Thoracic aorta (tissue), 2 donors: Measurements from ENCODE around the gene MAN1C1. TPM values are rescaled to one million over a fixed set of nuclear protein-coding genes. Genes with fewer than 3 reads are reported as not detected.

ENCODE experiments used
- ATAC-seq: fragments of 150-250 bp; one replicate; pipeline ENCODE4 v1.8.0; 2017; ENCODE audit warnings: low read depth; ENCODE audit not compliant: insufficient number of reproducible peaks, low FRiP score
- DNase-seq: peaks from one replicate; pipeline ENCODE4 v3.0.0-alpha.2; 2020; ENCODE audit warnings: low spot score
- H3K27ac ChIP-seq, 2 donors: fragments of 200-600 bp; sonication (generic); 1 replicate in 1 of 2; 2 replicates in 1 of 2; pipeline ENCODE4 v1.5.1; 2016; ENCODE audit warnings: mild to moderate bottlenecking in 2 of 2, moderate library complexity in 2 of 2
- H3K27me3 ChIP-seq: fragments of 200-600 bp; sonication (generic); replicated peaks from 2 replicates; pipeline ENCODE4 v1.6.0; 2016; ENCODE audit warnings: mild to moderate bottlenecking; ENCODE audit not compliant: insufficient read depth
- H3K36me3 ChIP-seq: fragments of 200-600 bp; sonication (generic); one replicate; pipeline ENCODE4 v1.5.1; 2016
- H3K4me1 ChIP-seq, 2 donors: fragments of 200-600 bp; sonication (generic); 1 replicate in 1 of 2; 2 replicates in 1 of 2; pipeline versions ENCODE4 v1.5.1 to v1.6.0; 2016; ENCODE audit warnings: low read depth in 2 of 2, mild to moderate bottlenecking in 1 of 2; ENCODE audit not compliant: control insufficient read depth in 1 of 2
- H3K4me3 ChIP-seq: fragments of 200-600 bp; sonication (generic); 2 replicates; pipeline ENCODE4 v1.5.1; 2016; ENCODE audit warnings: mild to moderate bottlenecking
- H3K9me3 ChIP-seq: fragments of 200-600 bp; sonication (generic); 2 replicates; pipeline ENCODE4 v1.5.1; 2016
- total RNA-seq, 2 donors: library from RNA; depleted of rRNA; stranded (reverse); fragments of >200 nt; gene quantifications; one replicate each; pipeline versions ENCODE4 v1.1.0 to v1.2.3, GENCODE V29; 2016
- TF ChIP-seq, protein P1 (sequence below): fragments of 200-600 bp; sonication (generic); IDR thresholded peaks from one replicate; pipeline ENCODE4 v1.5.1; 2019; ENCODE audit warnings: antibody characterized with exemption

Gene MAN1C1
- total RNA-seq, 2 donors from 2014 or later, result 21.0 to 26.0 TPM

DNA sequence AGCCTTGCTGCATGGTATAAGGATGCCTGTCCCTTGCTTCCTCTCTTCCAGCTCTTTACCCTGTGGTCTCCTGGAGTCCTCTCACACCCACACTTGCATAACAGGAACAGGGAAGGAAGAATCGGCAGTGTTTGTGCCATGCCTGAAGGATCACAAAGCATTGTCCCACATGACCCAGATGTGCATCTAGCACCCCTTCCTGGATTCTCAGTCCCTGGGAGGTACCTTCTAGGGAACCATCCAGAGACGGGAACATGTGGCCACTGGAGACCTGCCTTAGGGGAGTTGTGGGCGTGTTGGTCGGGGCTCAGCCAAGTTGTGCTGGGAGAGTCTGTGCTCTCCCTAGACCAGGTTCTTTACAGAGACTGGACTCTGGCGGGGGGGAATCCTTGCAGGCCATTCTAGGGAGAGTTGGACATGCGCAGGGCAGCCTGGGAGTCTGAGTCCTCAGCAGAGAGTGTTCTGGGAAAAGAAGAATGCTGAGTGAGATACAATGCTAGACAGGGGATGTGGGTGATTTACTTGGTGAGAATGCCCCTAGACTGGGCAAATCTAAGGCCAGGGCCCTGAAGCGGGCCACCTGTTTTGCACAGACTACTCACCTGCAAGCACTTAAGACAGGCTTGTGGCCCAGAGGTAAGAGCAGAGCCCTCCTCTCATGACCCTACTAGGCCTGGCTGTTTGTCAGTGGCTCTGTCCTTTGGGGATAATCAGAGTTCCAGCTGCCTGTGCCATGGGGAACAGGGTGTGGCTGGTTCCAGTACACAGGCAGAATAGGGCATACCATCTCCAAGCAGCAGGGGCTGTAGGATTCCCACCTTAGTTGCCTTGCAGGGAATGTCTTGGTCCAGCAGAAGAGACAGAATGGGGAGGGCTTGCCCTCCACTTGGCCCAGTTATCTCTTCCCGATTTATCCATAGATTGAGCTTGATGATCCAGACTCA is 89.8 kb downstream of the MAN1C1 start:
- Histone ChIP-seq H3K4me1 (peaks cover under 1 to 32% of the 10 kb centered on the region in 2 donors), H3K27ac (no peak overlapping the region), H3K36me3 (no peaks in the 10 kb centered on the region), H3K27me3 (no peaks in the 10 kb centered on the region), H3K9me3 (no peaks in the 10 kb centered on the region), H3K4me3 (no peak overlapping the region)
- ATAC-seq (no peak), DNase-seq (no peak)
- TF ChIP-seq, protein P1, sequence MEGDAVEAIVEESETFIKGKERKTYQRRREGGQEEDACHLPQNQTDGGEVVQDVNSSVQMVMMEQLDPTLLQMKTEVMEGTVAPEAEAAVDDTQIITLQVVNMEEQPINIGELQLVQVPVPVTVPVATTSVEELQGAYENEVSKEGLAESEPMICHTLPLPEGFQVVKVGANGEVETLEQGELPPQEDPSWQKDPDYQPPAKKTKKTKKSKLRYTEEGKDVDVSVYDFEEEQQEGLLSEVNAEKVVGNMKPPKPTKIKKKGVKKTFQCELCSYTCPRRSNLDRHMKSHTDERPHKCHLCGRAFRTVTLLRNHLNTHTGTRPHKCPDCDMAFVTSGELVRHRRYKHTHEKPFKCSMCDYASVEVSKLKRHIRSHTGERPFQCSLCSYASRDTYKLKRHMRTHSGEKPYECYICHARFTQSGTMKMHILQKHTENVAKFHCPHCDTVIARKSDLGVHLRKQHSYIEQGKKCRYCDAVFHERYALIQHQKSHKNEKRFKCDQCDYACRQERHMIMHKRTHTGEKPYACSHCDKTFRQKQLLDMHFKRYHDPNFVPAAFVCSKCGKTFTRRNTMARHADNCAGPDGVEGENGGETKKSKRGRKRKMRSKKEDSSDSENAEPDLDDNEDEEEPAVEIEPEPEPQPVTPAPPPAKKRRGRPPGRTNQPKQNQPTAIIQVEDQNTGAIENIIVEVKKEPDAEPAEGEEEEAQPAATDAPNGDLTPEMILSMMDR, result no peak

DNA sequence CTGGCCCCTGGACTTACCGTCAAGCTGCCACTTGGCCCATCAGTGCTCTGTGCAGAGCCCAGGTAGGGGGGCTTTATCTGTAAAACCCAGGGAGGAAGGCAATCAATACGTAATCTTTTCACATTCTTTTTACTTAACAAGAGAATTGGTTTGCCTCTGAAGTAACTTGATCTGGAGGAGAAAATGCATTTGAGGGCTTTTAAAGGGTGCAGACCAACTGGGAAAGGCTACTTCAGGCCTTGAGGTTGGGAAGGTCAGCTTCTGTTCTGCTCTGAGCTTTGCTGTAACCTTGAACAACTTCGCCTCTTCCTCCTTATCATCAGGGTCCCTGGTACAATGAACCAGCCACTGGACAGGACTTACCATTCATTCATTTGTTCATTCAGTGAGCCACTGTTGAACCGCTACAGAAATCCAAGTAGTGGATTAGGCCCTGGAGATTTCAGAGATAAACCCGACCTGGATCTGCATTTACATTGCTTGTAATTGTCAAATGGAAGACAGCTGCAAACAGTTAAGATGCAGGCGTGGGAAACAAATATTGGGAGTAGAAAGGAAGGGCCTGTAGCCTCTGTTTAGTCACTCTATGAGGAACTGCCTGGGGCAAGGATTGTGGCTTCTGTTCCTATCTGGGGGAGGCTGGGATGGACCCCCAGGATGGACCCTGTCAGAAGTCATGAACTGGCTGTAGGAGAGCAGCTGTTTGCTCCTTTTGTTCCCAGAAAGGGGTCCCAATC is 90.9 kb downstream of the MAN1C1 start:
- peaks cover 0 to 22% of the 10 kb centered on the region in 2 donors for H3K4me1 ChIP-seq
- no peaks in the 10 kb centered on the region for H3K27me3 ChIP-seq
- ATAC-seq (no peak), DNase-seq (no peak)
- H3K27ac ChIP-seq, result no peak overlapping the region
- H3K4me3 ChIP-seq, result no peak overlapping the region
- H3K9me3 ChIP-seq, result no peaks in the 10 kb centered on the region
- TF ChIP-seq, protein P1, result no peak
- H3K36me3 ChIP-seq, result no peaks in the 10 kb centered on the region

DNA sequence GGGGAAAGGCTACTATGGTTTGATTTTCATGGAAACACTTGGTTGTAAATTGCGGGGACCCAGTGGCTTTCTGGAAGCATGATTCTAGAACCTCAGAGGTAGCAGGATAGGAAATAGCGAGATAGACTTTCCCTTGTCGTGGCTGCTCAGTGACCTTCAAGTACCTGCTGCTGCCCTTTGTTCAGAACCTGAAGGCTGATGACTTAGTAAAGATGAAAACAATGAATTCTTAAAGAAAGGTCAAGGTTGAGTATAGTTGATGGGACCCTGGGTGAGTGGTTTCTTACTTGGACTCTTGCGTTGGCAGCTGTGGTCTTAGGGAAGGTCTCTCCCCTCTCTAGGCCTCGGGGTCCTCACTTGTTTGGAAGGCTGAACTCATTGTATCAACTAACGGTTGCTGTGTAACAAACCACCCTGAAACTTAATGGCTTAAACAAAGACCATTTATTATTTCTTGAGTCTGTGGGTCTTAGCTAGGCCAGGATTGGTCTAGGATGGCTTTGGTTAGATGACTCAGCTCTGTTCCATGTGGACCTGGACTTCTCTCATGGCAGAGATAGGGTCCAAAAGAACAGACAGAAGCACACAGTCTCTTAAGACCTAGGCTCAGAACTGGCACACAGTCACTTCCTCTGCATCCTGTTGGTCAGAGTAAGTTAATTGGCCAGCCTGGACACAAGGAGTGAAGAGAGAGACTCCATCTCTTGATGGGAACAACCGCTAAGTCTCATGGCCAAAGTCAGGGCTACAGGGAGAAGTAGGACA is 94.2 kb downstream of the MAN1C1 start:
- ATAC-seq, result no peak
- Histone ChIP-seq H3K27me3 (no peaks in the 10 kb centered on the region), H3K9me3 (no peaks in the 10 kb centered on the region), H3K27ac (no peak overlapping the region), H3K4me1 (peaks cover 0 to 9% of the 10 kb centered on the region in 2 donors), H3K4me3 (no peak overlapping the region), H3K36me3 (no peaks in the 10 kb centered on the region)
- TF ChIP-seq, protein P1, result no peak
- DNase-seq, result no peak

DNA sequence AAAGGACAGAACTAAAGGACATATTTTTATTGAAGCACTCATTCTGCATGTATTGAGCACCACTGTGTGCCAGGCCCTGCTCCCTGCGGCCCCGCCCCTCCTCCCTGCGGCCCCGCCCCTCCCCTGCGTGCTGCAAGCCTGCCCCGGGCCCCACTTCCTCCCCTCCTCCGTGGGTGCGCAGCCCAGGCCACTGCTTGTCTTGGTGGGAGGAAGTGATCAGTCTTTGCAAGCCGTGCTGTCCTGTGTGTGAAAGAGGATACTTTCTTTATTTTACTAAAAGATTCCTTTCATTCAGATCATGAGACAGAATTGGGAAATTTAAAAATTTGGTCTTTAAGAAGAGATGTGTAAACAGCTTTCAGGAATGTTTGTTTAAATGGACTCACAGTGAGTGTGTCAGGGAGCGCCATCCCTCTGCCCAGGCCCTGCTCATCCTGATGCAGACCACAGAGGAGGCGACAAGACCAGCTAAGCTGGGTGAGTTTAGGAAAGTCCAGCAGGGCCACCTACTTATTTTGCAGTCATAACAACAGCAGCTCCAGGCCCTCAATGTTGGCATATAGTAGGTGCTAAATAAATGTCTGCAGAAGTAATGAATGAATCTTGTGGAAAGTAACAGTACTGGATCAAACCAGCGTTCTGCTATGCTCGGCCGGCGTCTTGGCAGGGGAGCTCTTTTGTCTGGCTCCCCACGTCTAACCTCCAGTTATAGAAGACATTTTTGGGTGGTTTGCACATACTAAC is 95.1 kb downstream of the MAN1C1 start:
- H3K36me3 ChIP-seq, result no peaks in the 10 kb centered on the region
- H3K27me3 ChIP-seq, result no peaks in the 10 kb centered on the region
- no peaks in the 10 kb centered on the region for H3K9me3 ChIP-seq
- no peak overlapping the region for H3K27ac ChIP-seq
- TF ChIP-seq, protein P1, result no peak
- no peak overlapping the region for H3K4me3 ChIP-seq
- H3K4me1 ChIP-seq, result peaks cover 0 to 9% of the 10 kb centered on the region in 2 donors
- DNase-seq (no peak), ATAC-seq (no peak)
